Endometrial microvascular endothelial cells (primary cell): Measurements from ENCODE around the gene SETD9. TPM values are rescaled to one million over a fixed set of nuclear protein-coding genes. Genes with fewer than 3 reads are reported as not detected.

Source experiments
- in situ Hi-C: cut with HindIII; loops from 2 replicates; pipeline ENCODE4 v1.10.0; 2017; ENCODE audit warnings: low sequenced_read_pairs, low pct_unique_long_range_greater_than_20kb; ENCODE audit errors: inconsistent ontology term
- total RNA-seq: library from RNA; depleted of rRNA; stranded (reverse); fragments of >200 nt; gene quantifications from one replicate; pipeline ENCODE4 v1.2.3, GENCODE V29; 2015; ENCODE audit errors: inconsistent ontology term

The SETD9 gene, protein sequence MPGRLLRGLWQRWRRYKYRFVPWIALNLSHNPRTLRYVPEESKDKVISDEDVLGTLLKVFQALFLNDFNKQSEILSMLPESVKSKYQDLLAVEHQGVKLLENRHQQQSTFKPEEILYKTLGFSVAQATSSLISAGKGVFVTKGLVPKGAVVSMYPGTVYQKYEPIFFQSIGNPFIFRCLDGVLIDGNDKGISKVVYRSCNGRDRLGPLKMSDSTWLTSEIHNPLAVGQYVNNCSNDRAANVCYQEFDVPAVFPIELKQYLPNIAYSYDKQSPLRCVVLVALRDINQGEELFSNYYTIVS
- 14.2 TPM for total RNA-seq

DNA sequence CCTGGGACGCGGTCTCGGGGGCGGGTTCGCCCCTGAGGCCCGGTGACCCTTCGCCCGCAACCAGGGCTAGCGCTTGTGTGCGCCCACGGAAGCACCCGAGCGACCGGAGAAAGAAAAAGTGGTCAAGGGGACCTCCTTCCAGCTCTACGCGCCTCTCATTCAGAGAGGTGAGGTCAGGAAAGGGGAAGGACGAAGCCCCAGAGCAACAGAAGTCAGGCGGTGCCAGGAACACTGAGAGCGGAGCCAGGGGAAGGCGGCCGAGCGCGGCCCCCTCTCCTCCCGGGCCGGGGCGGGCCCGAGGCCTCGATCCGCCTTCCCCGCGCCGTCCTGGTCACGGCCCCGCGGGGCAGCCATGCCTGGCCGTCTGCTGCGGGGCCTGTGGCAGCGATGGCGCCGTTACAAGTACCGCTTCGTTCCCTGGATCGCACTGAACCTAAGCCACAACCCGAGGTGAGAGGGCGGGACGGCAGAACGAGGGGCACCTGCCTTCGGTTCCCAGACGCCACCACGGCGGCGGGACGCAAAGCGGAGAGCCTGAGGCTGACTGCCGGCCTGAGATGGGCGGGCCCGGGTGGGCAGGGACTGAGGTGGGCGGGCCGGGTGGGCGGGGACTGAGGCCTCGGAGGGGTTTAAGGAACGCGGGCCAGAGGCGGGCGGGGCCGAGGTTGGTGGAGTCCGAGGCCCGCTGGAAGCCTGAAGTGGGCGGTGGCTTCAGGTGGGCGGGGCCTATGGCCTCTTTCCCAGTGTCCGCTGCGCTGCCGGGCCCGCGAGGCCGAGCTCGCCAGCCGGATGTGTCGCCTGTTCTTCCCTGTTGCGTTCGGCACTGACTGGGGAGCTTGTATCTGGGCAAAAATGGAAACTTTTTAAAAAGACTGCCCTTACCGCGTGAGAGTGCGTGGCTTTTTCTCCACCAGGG, at the start of gene SETD9:
Gene SETD9, plus strand, starts transcription at position 303 of the 916 bp plus-strand sequence. Its CDS starts 50 bp downstream, at position 353.
- in situ Hi-C loops, result loop anchor here (25.0 kb wide), 1 partner anchor 353 kb away; no protein-coding TSS in a partner anchor

DNA sequence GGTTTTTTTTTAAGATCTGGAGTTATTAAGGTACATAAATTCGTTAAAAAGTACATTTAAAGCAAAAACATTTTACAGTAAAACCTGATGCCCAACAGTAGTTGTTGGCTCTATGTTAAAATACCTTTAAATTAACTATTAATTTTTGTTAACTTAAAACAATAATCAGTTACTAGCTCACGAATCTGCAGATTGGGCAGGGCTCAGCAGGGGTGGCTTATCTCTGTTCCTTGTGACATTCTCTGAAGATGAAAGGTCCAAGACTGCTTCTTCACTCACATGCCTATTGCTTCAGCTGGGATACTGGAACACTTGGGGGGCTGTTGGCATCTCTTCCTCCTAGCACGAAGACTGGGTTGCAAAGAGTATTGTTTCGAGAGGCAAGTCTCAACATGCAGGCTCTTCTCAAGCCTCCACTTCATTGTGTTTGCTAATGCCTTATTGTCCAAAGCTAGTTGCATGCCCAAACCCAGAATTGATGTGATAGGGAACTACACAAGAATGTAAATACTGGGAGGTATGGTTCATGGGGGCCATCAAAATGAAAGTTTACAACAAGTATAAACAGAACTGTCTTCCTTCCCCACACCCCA, 47.4 kb upstream of the SETD9 start:
- in situ Hi-C loops, result no loop called here

DNA sequence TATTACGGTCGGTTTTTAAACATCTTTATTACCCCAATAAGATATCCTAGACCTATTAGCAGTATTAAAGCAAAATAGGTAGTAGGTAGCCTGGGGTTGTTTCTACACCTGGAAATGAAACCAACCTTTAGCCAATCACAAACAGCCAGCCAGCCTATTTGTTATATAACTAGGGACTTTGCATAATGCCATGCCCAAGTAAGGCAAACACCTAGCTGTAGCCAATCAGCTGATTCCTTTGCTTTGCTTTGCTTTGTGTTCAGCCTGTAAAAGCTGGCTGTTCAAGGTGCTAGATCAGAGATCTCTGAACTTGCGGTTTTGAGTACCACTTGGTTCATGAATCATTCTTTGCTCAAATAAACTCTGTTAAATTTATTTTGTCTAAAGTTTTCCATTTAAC, 46.5 kb upstream of the SETD9 start:
- in situ Hi-C loops, result no loop called here

DNA sequence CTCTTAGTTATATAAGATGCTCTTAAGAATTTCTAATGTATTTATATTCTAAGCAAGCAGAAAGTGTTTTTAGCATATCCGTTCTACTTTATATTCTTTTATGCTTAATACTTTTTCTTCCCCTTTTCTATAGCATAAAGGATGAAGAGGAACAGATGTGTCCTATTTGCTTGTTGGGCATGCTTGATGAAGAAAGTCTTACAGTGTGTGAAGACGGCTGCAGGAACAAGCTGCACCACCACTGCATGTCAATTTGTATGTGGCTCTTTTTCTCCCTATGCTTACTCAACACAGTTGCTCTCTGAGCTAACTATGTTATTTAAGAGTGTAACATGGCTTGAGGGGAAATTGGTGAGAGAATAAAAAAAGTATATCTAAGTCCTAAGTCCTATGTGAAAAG, 37.6 kb upstream of the SETD9 start:
- in situ Hi-C loops, result no loop called here

DNA sequence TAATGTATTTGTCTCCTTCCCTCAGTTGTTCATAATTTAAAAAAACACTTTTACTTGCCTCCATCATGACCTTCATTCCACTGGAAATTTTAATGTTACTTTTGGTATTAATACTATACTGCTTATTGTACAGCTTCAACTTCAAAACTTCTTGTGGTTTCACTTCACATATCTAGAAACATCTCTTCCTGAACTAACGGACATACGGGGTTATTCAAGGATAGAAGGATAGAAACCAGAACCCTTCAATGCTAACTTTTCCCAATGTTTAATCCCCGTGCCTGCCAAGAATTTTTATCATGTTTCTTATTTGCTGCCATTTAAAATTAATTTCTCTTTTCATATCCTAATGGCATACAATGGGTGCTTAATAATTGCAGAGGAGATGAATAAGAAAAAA, 36.3 kb upstream of the SETD9 start:
- in situ Hi-C loops, result no loop called here

DNA sequence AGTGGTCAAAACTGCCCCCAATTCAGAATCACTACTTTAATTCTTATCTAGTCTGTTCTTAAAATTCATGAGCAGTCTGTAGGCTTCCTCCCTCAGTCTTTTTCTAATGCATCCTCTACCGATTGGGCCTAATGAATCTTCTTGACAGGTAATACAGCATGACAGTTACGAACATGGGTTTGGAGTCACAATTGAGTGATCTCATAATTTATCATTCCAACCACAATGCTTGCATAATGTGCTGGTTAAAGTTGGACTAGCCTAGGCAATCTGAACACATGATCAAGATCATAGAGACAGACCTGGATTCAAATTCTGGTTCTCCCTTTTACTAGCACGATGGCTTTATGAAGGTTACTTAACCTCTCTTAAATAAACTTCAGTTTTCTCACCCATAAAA, 33.1 kb upstream of the SETD9 start:
- in situ Hi-C loops, result no loop called here

DNA sequence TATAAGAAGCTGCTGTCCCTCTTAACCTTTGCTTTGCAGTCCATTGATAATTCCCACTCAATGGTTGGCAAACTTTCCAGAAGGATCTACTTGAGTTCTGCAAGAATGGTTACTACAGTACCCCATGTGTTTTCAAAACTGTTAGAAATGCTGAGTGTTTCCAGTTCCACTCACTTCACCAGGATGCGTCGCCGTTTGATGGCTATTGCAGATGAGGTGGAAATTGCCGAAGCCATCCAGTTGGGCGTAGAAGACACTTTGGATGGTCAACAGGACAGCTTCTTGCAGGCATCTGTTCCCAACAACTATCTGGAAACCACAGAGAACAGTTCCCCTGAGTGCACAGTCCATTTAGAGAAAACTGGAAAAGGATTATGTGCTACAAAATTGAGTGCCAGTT, 27.8 kb upstream of the SETD9 start:
- in situ Hi-C loops, result no loop called here

DNA sequence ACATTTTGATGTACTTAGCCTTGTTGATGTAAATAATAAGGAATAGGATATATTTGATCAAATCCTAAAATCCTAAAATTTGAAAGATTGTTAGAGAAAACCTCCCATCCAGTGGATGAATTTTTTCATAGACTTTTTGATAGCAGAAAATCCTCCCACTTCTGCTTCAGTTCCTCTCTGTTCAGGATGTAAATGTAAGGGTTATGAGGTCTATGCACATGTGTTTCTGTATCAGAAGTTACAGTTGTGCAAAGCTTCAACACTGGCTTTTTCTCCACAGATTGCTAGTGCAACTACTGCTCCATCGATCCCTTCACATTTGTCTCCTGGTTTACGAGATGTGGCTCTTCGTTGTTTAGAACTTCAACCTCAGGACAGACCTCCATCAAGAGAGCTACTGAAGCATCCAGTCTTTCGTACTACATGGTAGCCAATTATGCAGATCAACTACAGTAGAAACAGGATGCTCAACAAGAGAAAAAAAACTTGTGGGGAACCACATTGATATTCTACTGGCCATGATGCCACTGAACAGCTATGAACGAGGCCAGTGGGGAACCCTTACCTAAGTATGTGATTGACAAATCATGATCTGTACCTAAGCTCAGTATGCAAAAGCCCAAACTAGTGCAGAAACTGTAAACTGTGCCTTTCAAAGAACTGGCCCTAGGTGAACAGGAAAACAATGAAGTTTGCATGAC, 16.0 kb upstream of the SETD9 start:
- in situ Hi-C loops, result no loop called here

DNA sequence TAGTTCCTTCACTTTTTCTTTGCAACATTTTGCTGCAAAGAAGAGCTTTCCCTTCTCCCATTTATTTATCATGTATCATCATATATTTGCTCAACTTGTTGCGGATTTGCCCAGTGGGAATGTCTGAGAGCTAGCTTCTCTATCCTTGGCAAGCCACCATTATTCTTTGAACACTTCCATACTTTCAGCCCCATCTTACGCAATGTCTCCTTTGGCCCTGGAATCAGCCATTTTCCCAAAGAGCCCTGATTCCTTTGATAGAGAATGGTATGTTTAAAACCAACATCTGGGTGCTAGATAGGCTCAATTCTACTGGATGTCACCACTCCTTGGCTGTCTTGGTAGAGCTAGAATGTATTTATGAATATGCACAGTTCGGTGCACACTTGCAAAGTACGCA, 12.6 kb upstream of the SETD9 start:
- in situ Hi-C loops, result no loop called here

DNA sequence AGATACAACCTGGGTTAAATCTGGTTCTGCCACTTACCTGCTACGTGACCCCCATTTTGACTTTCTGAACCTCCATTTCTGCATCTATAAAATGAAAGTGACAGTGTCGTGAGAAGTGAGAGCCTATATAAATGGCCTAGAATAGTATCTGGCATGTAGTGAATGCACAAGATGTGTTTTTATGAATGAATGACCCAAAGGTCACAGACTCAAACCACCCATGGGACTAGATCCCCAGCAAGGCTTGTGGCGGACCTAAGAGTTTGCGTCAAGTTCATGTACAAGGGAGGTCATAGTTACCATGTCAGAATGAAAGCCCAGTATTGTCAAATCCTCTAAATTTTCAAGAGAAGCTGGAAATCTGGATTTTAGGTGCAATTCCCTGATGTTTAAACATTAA, 11.2 kb upstream of the SETD9 start:
- in situ Hi-C loops, result no loop called here

DNA sequence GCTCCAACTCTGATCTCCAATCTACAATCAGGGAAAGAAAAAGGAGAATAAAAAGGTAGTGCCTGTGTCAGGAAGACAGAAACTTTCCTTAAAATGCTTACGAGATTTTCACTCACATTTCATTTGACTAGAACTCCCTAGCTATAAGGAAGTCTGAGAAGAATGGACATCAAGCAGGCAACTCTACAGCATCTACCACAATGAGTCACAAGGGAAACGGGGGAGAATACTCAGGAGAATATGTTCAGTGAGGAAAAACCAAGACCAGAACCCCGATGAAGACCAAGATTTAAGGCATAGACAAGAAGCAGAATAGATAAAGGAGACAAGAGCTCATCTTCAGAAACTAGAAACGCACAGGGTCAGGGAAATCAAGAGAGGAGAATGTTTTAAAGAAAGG, 9.0 kb upstream of the SETD9 start:
- in situ Hi-C loops, result loop anchor here (25.0 kb wide), 1 partner anchor 362 kb away; no protein-coding TSS in a partner anchor

DNA sequence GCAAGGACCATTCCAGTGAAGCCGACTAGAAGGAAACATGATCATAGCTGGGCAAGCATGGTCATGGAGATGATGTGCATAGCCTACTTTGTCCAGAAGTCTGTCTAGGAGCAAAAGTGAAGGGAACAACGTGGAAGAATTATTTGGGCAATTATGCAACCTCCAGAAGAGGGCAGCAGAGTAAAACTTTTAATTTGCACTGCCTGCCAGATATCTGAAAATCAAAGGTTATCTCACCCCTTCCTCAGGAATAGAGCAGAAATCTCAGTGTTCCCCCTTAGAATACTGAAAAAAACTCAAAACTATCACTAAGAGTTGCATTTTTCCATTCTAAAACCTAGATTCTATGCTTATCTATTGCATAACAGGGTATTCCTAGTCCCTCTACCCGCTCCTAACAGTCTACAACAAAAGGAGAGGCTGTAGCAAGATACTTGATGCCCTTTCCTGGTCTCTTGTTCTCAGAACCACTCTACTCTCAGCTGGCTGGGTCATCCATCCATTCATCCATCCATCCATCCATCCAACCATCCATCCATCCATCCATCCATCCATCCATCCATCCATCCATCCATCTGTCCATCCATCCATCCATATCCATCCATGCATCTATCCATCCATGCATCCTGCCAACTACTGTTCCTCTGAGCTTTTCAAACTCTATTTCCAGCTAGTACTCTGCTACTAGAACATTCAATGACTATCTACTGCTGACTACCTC, 8.4 kb upstream of the SETD9 start:
- in situ Hi-C loops, result loop anchor here (25.0 kb wide), 1 partner anchor 361 kb away; no protein-coding TSS in a partner anchor

DNA sequence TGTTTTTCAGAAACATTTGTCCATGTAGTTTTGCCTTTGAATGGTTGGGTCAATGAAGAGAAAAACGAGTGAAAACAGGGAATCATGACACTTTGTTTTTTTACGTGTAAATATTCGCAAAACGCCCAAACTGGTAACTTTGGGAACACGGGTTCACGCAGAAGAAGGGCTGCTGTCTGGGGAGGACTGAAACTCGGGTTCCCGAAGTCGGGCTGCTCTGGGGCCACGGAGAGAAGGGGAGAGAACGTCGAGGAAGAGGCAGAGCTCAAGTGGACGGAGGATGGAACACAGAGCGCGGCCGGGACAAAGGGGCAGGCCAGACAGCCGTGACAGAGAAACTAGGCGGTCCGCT, 478 bp upstream of the SETD9 start:
- in situ Hi-C loops, result loop anchor here (25.0 kb wide), 1 partner anchor 353 kb away; no protein-coding TSS in a partner anchor

DNA sequence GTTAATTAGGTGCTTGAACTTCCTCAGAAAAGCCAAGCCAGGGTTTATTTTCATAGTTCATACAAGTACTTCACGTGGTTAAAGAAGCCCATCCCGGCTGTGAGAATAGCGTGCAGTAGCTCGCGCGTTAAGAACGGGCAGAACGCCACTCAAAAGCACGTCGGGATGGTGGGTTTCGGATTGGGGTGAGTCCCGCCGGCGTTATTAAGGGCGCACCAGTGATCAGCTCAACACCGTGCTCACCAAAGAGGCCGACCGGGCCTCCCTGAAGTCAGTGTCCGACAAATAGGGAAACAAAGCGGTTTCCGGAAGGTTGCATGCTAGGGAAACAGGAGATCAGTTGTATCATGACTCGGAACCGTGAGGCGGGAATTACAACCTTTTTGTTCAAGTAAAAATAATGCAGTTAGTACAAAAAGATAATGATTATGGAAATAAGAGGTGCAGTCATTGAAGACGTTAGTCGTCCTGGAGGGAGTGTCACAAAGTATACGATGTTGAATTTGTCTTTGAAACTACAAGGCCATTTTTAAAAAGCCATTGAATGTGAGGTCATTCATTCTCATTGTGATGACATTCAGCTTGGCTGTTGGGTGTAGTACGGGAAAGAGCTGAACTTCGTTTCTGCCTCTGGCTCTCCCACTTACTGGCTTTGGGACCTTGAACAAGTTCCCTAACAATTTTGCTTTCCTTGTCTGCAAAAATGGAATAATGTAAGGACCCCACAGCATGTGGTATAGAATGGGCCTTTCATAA, 992 bp downstream of the SETD9 start:
- in situ Hi-C loops, result loop anchor here (25.0 kb wide), 1 partner anchor 352 kb away; no protein-coding TSS in a partner anchor

DNA sequence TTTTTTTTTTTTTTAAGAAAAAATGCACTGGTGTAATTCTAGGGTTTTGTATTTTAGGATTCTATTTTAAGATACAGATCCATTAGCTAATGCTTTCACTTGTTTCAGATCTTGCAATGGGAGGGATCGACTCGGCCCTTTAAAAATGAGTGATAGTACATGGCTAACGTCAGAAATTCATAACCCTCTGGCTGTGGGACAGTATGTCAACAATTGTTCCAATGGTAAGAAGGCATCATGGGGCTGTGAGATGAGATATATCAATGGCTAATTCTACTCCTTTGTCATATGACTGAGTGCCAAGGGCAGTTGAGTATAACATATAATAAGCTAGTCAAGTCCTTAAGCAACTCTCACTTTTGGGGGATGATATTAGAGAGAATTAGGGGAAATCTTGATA, 4.4 kb downstream of the SETD9 start:
- in situ Hi-C loops, result loop anchor here (25.0 kb wide), 1 partner anchor 349 kb away; no protein-coding TSS in a partner anchor

DNA sequence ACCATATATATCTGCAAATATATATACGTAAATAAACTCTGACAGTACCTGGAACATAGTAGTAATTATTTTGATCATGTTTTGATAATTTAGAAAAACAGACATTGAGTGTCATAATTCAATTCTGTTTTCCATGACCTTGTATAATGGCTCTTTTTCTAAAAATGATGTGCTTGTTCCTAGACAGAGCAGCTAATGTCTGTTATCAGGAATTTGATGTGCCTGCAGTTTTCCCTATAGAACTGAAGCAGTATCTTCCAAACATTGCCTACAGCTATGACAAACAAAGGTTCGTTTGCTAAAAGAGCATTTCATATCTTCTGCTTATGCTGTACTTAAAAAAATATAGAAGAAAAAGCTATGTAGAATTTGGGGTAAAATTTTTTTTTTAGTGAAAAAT, 5.3 kb downstream of the SETD9 start:
- in situ Hi-C loops, result loop anchor here (25.0 kb wide), 1 partner anchor 348 kb away; no protein-coding TSS in a partner anchor

DNA sequence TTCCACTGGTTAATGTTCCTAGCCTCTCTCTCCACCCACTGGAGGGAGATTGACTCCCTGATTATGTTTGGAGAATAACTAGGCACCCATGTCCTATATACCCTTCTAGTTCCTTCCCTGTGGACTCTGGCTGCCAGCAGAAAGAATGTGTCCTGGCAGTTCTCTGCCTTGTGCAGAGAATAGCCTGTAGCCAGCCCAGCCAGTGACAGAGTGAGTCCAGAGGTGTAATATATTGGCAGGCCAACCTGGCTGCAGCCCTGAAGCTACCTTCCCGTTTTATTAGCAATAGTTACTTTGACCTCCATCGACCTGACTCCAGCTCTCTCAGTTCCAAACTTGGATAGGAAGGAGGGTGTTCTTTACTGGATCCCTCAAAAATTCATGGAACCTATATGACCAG, 8.1 kb downstream of the SETD9 start:
- in situ Hi-C loops, result loop anchor here (25.0 kb wide), 1 partner anchor 345 kb away; no protein-coding TSS in a partner anchor
